GM12875 (cell line): ENCODE measurements around the gene PMEPA1.

Experiments
- H3K4me3 ChIP-seq: one replicate; pipeline ENCODE4 v1.5.1; 2011; ENCODE audit warnings: low read depth, low read length, control low read depth
- TF ChIP-seq, protein P1 (sequence below): IDR thresholded peaks from 2 replicates; pipeline ENCODE4 v1.5.1; 2011; ENCODE audit warnings: low read depth, mild to moderate bottlenecking, control low read depth, inconsistent platforms, low read length, moderate library complexity, borderline replicate concordance; ENCODE audit not compliant: insufficient read depth

PMEPA1 gene

DNA sequence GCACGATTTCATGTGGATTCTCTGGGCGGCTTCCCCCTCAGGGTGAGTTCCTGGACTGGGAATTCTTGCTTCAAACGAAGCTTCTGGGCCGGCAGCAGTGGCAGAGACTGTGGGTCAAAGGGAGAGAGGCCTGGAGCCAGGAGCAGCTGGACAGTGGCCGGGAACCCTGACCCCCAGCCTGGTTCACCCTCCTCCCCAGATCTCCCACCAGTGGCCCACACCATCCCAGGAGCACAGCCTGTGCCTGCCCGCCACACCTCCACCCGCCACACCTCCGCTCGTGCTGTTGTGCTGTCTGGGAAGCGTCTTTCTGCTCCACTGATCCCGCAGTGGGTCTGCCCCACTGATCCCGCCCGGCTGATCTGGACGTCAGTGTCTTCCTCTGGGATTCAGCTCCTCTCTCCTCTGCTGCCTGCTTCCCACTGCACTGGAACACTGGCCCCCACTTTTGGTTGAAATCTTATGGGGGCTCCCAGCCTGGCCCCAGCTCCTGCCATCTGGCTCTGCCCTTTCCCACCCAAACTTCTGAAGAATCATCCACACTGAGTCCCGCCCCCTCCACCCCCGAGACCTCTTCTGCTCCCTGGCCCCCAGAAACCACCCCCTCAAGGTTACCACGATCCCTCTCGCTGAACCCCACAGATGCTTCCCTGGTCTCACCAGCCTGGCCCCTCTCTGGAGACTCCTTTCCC is 99.4 kb downstream of the PMEPA1 start:
- H3K4me3 ChIP-seq = no peak overlapping the region
- TF ChIP-seq, protein P1, sequence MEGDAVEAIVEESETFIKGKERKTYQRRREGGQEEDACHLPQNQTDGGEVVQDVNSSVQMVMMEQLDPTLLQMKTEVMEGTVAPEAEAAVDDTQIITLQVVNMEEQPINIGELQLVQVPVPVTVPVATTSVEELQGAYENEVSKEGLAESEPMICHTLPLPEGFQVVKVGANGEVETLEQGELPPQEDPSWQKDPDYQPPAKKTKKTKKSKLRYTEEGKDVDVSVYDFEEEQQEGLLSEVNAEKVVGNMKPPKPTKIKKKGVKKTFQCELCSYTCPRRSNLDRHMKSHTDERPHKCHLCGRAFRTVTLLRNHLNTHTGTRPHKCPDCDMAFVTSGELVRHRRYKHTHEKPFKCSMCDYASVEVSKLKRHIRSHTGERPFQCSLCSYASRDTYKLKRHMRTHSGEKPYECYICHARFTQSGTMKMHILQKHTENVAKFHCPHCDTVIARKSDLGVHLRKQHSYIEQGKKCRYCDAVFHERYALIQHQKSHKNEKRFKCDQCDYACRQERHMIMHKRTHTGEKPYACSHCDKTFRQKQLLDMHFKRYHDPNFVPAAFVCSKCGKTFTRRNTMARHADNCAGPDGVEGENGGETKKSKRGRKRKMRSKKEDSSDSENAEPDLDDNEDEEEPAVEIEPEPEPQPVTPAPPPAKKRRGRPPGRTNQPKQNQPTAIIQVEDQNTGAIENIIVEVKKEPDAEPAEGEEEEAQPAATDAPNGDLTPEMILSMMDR = no peak

DNA sequence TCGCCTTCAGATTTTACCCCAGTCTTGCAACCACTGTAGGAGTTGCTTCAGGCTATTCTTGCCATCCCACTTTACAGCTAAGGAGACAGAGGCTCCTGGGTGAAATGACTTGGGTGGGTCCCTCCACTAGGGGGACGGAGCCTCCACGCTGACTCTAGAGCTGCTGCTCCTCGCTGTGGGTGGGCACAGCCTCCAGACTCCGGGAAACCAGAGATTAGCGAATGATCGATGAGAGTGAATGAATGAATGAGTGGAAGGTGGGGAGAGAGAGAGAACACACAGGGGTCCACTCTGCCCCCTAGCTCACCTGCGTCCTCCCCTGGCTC is 100.0 kb downstream of the PMEPA1 start:
- H3K4me3 ChIP-seq = no peak overlapping the region
- TF ChIP-seq, protein P1 = peak; percentile 26; the same call in 1 of the 2 replicates

DNA sequence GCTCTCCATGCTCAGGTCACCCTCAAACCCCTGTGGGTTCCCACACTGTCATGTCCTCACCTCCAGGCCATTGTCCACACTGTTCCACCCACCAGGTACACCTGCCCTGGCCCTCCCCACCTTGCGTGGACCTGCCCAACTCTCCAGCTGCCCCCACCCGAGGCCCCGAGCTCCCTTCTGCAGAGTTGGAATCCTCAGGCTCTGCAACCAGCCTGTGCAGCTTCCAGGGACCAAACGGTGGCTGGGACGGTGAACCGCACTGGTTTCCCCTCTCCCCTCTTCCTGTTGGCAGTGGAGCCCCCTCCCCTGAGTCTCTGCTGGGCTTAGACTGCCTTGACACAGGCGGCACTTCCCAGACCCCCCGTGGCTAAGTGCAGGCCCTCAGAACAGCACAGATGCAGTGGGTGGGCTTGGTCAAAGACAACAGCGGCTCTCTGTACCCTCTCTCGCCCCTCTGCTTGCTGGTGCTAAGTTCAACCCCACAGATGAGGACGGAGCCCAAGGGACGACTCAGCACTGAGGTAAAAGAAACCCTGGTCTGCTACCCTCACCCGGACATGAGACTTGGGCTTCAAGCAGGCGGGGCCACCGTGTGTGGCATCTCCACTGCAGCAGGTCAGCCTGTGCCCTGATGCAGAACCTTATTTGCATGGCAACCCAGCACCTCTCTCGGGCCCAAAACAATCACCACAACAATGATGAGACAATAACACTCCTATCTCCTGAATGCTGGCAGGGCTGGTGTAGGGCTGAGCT is 100.6 kb downstream of the PMEPA1 start:
- H3K4me3 ChIP-seq = no peak overlapping the region
- TF ChIP-seq, protein P1 = no peak

DNA sequence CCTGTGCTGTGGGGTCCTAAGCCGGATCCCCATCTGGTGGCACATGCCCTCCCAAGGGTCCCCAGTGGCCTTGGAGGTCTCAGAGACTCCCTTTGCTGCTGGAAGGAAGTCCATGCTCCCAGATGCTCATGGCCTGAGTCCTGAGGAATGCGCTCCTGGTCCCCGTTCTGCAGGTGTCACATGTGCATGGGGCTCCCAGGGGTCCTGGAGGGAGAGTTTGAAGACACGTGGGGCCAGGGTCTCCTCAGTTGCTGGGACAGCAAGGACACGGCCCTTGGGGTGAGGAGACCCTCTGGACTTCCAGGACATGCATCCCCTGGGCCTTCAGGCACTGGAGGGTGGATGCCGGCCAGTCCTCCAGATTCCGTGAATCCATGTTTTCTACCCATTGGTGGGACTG is 101.3 kb downstream of the PMEPA1 start:
- H3K4me3 ChIP-seq = no peak overlapping the region
- TF ChIP-seq, protein P1 = no peak

DNA sequence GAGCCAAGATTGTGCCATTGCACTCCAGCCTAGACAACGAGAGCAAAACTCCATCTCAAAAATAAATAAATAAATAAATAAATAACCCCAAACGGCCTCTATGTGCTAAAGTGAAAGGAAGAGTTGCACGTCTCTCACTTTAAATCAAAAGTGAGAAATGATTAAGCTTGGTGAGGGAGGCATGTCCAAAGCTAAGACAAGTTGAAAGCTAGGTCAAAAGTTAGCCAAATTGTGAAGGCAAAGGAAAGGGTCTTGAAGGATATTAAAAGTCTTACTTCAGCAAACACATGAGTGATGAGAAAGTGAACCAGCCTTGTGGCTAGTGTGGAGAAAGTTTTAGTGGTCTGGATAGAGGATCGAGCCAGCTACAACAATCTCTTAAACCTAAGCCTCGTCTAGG is 103.9 kb downstream of the PMEPA1 start:
- TF ChIP-seq, protein P1 = no peak

DNA sequence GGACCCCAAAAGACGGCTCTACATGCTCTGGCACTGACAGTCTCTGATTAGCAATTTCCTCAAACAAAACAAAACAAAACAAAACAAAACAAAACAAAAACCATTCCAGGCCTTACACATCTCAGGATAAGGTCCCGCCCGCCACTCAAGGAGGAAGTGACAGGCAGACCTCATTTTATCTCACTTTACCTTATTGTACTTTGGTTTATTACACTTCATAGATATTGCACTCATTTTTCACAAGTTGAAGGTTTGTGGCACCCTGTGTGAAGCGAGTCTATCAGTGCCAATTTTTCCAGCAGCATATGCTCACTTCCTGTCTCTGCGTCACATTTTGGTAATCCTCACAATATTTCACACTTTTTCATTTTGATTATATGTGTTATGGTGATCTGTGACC is 104.8 kb downstream of the PMEPA1 start:
- no peak overlapping the region for H3K4me3 ChIP-seq
- TF ChIP-seq, protein P1 = no peak

More for the DNA sequence above, 103.9 kb downstream of the PMEPA1 start:
- H3K4me3 ChIP-seq = no peak overlapping the region

DNA sequence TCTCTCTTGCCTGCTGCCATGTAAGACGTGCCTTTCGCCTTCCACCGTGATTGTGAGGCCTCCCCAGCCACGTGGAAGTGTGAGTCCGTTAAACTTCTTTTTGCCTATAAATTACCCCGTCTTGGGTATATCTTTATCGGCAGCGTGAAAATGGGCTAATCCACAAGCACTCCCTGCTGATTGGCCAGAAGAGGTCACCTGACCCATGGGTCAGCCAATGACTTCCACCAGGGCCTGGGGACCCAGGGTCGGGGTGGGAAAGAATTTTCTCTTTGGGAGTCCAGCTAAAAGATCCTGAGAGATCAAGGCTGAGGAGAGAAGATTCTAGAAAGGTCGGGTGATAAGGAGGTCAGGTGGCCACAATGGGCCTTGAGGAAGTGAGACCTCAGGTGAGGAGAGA is 106.7 kb downstream of the PMEPA1 start:
- H3K4me3 ChIP-seq = no peak overlapping the region
- TF ChIP-seq, protein P1 = no peak
